ENCODE measurements around the gene COL19A1.
"Not testable (repeated sequence)": the region's sequence is repeated elsewhere in the genome, so short reads cannot be mapped to it uniquely, and the experiment has no call there.

COL19A1 gene

GRCh38 chr6:69988458-69989126, 122.2 kb downstream of the COL19A1 start:
- H3K9ac ChIP-seq (ENCODE audit: low read length) = no peak overlapping the region
- no peaks in the 10 kb centered on the region for H4K20me1 ChIP-seq (ENCODE audit: insufficient read depth, low read length)
- no peak overlapping the region; the same call in 1 of the 2 replicates for H3K4me2 ChIP-seq (ENCODE audit: low read length)
- H3K4me3 ChIP-seq (ENCODE audit: low read length) = no peak overlapping the region
- no peaks in the 10 kb centered on the region for H3K9me3 ChIP-seq (ENCODE audit: insufficient read depth, low read length)
- H2AFZ ChIP-seq (ENCODE audit: low read depth, low read length) = no peak overlapping the region
- H3K79me2 ChIP-seq (ENCODE audit: low read length) = no peaks in the 10 kb centered on the region
- no peaks in the 10 kb centered on the region for H3K27me3 ChIP-seq (ENCODE audit: low read depth, low read length)
- peaks cover 26% of the 10 kb centered on the region for H3K4me1 ChIP-seq (ENCODE audit: low read length)
- no peaks in the 10 kb centered on the region for H3K36me3 ChIP-seq (replicated peaks; ENCODE audit: low read depth, low read length)
- no peak for TF ChIP-seq CTCF (IDR thresholded peaks at IDR 0.05; ENCODE audit: low read depth, low read length)
- TF ChIP-seq EZH2phosphoT487 (IDR thresholded peaks at IDR 0.05; ENCODE audit: low read depth) = no peak
- H3K27ac ChIP-seq (ENCODE audit: low read length) = no peak overlapping the region

GRCh38 chr6:69994251-69994650, 127.9 kb downstream of the COL19A1 start:
- no peaks in the 10 kb centered on the region for H4K20me1 ChIP-seq (ENCODE audit: insufficient read depth, low read length)
- H3K27ac ChIP-seq (ENCODE audit: low read length) = no peak overlapping the region
- H3K9me3 ChIP-seq (ENCODE audit: insufficient read depth, low read length) = no peaks in the 10 kb centered on the region
- H3K4me3 ChIP-seq (ENCODE audit: low read length) = no peak overlapping the region
- H2AFZ ChIP-seq (ENCODE audit: low read depth, low read length) = no peak overlapping the region
- H3K27me3 ChIP-seq (ENCODE audit: low read depth, low read length) = no peaks in the 10 kb centered on the region
- H3K4me2 ChIP-seq (ENCODE audit: low read length) = no peak overlapping the region
- H3K36me3 ChIP-seq (replicated peaks; ENCODE audit: low read depth, low read length) = no peaks in the 10 kb centered on the region
- no peak overlapping the region for H3K9ac ChIP-seq (ENCODE audit: low read length)
- H3K4me1 ChIP-seq (ENCODE audit: low read length) = peaks cover under 1% of the 10 kb centered on the region; the same call in 1 of the 2 replicates
- TF ChIP-seq EZH2phosphoT487 (IDR thresholded peaks at IDR 0.05; ENCODE audit: low read depth) (no peak), CTCF (IDR thresholded peaks at IDR 0.05; ENCODE audit: low read depth, low read length) (no peak)
- H3K79me2 ChIP-seq (ENCODE audit: low read length) = no peaks in the 10 kb centered on the region

- no peak for TF ChIP-seq EZH2phosphoT487 (IDR thresholded peaks at IDR 0.05; ENCODE audit: low read depth)
- no peak for TF ChIP-seq CTCF (IDR thresholded peaks at IDR 0.05; ENCODE audit: low read depth, low read length)
Observed at GRCh38 chr6:70008189-70008588, 141.8 kb downstream of the COL19A1 start.

GRCh38 chr6:70010339-70010738, 144.0 kb downstream of the COL19A1 start:
- not testable (repeated sequence) for H3K4me3 ChIP-seq (ENCODE audit: low read length); H2AFZ ChIP-seq (ENCODE audit: low read depth, low read length); H3K9me3 ChIP-seq (ENCODE audit: insufficient read depth, low read length); H3K27me3 ChIP-seq (ENCODE audit: low read depth, low read length); H3K4me1 ChIP-seq (ENCODE audit: low read length); H3K9ac ChIP-seq (ENCODE audit: low read length); H3K27ac ChIP-seq (ENCODE audit: low read length); H3K79me2 ChIP-seq (ENCODE audit: low read length); H4K20me1 ChIP-seq (ENCODE audit: insufficient read depth, low read length); H3K36me3 ChIP-seq (replicated peaks; ENCODE audit: low read depth, low read length); H3K4me2 ChIP-seq (ENCODE audit: low read length)

More at GRCh38 chr6:70008189-70008588, 141.8 kb downstream of the COL19A1 start:
- H3K36me3 ChIP-seq (replicated peaks; ENCODE audit: low read depth, low read length) = no peaks in the 10 kb centered on the region
- no peaks in the 10 kb centered on the region for H3K27me3 ChIP-seq (ENCODE audit: low read depth, low read length)
- no peaks in the 10 kb centered on the region for H3K9me3 ChIP-seq (ENCODE audit: insufficient read depth, low read length)
- no peak overlapping the region for H3K9ac ChIP-seq (ENCODE audit: low read length)
- H3K4me1 ChIP-seq (ENCODE audit: low read length) = no peaks in the 10 kb centered on the region
- no peaks in the 10 kb centered on the region for H3K79me2 ChIP-seq (ENCODE audit: low read length)
- no peak overlapping the region for H3K4me2 ChIP-seq (ENCODE audit: low read length)
- no peaks in the 10 kb centered on the region for H4K20me1 ChIP-seq (ENCODE audit: insufficient read depth, low read length)
- no peak overlapping the region for H3K4me3 ChIP-seq (ENCODE audit: low read length)
- no peak overlapping the region for H3K27ac ChIP-seq (ENCODE audit: low read length)
- no peak overlapping the region for H2AFZ ChIP-seq (ENCODE audit: low read depth, low read length)

- not testable (repeated sequence) for H3K9me3 ChIP-seq (ENCODE audit: insufficient read depth, low read length); H3K4me3 ChIP-seq (ENCODE audit: low read length); H3K36me3 ChIP-seq (replicated peaks; ENCODE audit: low read depth, low read length); H3K4me2 ChIP-seq (ENCODE audit: low read length); H2AFZ ChIP-seq (ENCODE audit: low read depth, low read length); H3K27me3 ChIP-seq (ENCODE audit: low read depth, low read length); H3K9ac ChIP-seq (ENCODE audit: low read length); H3K27ac ChIP-seq (ENCODE audit: low read length); H3K79me2 ChIP-seq (ENCODE audit: low read length); H3K4me1 ChIP-seq (ENCODE audit: low read length); H4K20me1 ChIP-seq (ENCODE audit: insufficient read depth, low read length)
Observed at GRCh38 chr6:70023201-70023600, 156.8 kb downstream of the COL19A1 start.

All from OCI-LY3 (cell line).